A172 (cell line): ENCODE results near the gene MASP2. TPM values are rescaled to one million over a fixed set of nuclear protein-coding genes. Genes with fewer than 3 reads are reported as not detected.
"Not testable (repeated sequence)": the region's sequence is repeated elsewhere in the genome, so short reads cannot be mapped to it uniquely, and the experiment has no call there.

ENCODE experiments used
- DNase-seq: peaks from one replicate; pipeline ENCODE4 v3.0.0-alpha.2; 2015; ENCODE audit warnings: low spot score
- total RNA-seq: library from RNA; depleted of rRNA; stranded (reverse); fragments of >200 nt; shearing (Covaris generic); gene quantifications from 2 replicates; pipeline ENCODE4 v1.2.3, GENCODE V29; 2014

The MASP2 gene
- total RNA-seq, 1 experiment from 2014 or later = 0.43 TPM

DNA sequence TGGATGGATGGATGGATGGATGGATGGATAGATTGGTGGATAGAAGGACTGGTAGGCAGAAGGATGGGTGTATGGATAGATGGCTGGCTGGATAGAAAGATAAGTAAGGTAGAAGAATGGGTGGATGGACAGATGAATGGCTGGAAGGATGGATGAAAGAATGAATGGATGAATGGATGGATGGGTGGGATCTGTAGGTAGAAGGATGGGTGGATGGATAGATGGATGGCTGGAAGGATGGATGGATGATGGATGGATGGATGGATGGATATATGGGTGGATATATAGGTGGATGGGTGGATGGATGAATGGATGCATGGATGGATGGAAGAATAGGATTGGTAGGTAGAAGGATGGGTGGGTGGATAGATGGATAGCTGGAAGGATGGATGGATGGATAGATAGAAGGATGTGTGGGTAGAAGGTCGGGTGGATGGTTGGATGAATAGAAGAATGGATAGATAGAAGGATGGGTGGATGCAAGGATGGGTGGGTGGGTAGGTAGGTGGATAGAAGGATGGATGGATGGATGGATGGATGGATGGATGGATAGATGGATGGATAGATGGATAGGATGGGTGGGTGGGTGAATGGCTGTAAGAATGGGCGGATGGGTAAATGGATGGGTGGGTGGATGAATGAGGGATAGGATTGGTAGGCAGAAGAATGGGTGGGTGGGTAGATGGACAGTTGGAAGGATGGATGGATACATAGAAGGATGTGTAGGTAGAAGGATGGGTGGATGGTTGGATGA lies 7.5 kb downstream of the MASP2 start:
- DNase-seq = no peak

GRCh38 chr1:11037740-11038182 lies 9.3 kb downstream of the MASP2 start:
- peak; percentile 65 for DNase-seq

DNA sequence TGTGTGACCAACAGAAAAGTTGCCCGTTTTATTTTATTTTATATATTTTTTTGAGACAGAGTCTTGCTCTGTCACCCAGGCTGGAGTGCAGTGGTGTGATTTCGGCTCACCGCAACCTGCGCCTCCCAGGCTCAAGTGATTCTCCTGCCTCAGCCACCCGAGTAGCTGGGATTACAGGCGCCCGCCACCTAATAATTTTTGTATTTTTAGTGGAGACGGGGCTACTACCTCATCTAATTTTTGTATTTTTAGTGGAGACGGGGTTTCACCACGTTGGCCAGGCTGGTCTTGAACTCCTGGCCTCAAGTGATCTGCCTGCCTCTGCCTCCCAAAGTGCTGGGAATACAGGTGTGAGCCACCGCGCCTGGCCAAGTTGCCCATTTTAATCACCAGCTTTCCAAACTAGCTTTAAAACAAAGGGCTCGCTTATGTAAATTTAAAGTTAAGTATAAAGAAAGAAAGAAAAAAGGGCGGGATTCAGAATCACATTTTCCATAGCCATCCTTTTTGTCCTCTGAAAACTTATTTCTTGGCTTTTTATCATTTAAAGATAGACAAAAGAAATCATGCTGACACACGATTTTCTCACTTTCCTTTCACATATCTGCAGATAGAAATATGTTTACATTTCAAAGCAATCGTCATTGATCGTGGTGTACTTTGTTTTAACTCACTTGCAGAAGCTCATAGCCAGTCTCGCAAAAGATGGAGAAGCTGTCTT lies 9.9 kb downstream of the MASP2 start:
- DNase-seq = not testable (repeated sequence)

GRCh38 chr1:11031624-11032262 lies 15.3 kb downstream of the MASP2 start:
- no peak for DNase-seq

- DNase-seq = no peak
Measured at GRCh38 chr1:11030865-11031264, 16.2 kb downstream of the MASP2 start.

DNA sequence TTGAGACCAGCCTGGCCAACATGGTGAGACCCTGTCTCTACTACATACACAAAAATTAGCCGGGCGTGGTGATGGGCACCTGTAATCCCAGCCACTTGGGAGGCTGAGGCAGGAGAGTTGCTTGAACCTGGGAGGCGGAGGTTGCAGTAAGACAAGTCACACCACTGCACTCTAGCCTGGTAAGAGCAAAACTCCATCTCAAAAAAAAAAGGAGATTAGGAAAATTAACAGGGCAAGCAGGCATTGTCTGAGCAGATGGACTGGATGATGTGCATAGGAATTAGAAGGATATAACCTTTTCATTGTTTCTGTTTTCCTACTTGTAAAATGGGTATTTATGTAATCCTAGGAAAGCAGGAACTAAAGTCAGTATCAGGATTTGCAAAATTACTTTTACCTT lies 19.0 kb downstream of the MASP2 start:
- DNase-seq = no peak

DNA sequence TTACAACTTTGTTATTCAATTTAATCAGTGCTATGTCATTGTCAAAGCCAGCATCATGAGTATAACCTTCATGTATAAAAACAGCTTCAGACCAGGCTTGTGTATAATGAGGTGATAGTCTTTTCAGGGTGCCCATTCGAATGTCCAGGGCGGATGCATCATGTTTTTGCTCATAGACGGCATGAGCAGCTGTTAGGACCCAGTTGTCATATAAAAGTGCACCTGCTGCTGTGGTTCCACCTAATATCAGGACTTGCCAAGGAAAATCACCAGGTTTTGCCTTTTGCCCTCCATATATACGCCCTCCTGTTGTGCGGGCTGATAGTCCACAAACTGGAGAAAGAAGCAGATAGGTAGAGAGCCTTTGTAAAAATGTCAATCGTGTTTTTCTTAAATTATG lies 19.7 kb downstream of the MASP2 start:
- DNase-seq = no peak

- DNase-seq = no peak
Measured at GRCh38 chr1:11026903-11027302, 20.1 kb downstream of the MASP2 start.

- no peak for DNase-seq
Measured at GRCh38 chr1:11026052-11026451, 21.0 kb downstream of the MASP2 start.

DNA sequence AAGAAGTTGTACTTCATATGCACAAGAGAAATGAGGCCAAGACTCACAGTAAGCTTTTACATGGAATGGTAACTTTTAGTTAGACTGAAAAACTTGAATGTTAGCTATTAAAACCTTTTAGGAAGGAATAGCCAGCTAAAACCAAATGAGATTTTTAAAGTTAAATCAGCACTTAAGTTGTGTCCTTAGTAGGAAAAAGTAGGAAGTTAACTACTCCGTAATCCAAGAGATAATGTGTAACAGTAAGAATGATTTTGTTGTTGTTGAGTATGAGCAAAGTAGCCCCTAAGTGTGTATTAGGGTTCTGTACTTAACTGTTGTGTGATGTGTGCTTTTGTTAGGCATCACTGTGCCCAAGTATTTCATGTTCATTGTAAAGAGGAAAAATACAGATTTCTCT lies 21.4 kb downstream of the MASP2 start:
- no peak for DNase-seq

- DNase-seq = no peak
Measured at GRCh38 chr1:11024874-11025203, 22.2 kb downstream of the MASP2 start.

- DNase-seq = no peak
Measured at GRCh38 chr1:11024154-11024873, 22.7 kb downstream of the MASP2 start.

DNA sequence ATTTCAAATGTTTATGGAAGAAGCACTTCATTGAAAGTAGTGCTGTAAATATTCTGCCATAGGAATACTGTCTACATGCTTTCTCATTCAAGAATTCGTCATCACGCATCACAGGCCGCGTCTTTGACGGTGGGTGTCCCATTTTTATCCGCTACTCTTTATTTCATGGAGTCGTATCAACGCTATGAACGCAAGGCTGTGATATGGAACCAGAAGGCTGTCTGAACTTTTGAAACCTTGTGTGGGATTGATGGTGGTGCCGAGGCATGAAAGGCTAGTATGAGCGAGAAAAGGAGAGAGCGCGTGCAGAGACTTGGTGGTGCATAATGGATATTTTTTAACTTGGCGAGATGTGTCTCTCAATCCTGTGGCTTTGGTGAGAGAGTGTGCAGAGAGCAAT lies 23.8 kb downstream of the MASP2 start:
- no peak for DNase-seq

- DNase-seq = no peak
Measured at GRCh38 chr1:11019971-11020370, 27.1 kb downstream of the MASP2 start.

GRCh38 chr1:11019358-11019757 lies 27.7 kb downstream of the MASP2 start:
- DNase-seq = not testable (repeated sequence)

- no peak for DNase-seq
Measured at GRCh38 chr1:11013160-11013531, 33.9 kb downstream of the MASP2 start.

DNA sequence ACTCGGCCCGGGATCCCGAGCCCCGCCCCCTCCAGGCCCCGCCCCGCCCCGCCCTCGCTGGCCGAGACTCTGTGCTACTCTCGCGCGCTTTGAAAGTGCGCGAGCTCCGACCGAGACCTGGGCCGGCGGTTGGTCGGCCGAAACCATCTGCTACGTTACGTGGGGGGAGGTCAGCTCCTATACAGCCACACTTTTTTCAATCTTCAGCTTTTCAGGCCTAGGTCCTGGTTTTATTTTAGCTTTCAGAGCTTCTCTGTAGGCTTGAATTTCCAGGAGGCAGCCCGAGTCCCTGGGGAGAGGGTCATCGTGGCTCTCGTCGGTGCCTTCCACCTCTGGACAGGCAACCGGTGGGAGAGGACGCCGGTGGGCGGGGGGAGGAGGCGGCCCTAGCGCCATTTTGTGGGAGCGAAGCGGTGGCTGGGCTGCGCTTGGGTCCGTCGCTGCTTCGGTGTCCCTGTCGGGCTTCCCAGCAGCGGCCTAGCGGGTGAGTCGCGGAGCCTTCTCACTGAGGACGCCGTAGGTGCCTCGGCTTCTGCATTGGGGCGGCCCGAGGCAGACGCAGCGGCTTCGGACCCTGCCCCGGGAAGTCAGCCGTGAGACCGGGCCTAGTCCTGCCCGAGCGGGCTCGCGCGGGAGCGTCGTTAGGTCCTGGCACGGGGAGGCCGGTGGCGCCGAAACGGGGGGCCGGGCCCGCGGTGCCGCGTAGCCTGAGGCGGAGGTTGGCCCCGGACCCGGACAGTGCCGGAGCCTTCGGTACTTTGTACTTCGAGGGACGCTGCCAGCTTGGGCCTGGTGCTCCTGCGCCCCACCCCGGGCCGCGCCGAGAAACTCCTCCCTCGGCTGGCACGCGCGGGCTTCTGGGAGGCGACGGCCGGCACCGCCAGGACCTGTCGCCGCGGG lies 34.5 kb downstream of the MASP2 start, which contains the start of gene TARDBP:
Gene TARDBP, plus strand, starts transcription at position 395 of the 900 bp plus-strand sequence. CDS start 1,074 bp downstream, outside the sequence.
- peak; percentile 64 for DNase-seq

GRCh38 chr1:11000526-11000925 lies 46.5 kb downstream of the MASP2 start:
- DNase-seq = no peak

DNA sequence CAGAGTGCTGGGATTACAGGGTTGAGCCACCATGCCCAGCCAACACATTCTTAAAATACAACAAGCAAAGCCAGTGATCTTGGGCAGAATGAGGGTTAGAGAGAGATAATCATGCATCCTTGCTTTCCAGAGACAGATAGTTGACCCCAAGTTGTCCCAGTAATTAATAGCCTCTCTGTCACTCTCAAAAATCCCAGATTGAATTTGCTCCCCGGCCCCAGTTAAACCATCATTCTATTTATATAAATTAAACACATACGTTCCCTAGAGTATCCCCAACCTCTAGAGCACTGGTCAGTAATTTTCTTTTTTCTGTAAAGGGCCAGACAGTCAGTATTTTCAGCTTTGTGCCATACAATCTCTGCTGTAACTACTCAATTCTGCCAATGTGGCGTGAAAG lies 50.9 kb downstream of the MASP2 start:
- no peak for DNase-seq

- DNase-seq = no peak
Measured at GRCh38 chr1:10992864-10993263, 54.2 kb downstream of the MASP2 start.

DNA sequence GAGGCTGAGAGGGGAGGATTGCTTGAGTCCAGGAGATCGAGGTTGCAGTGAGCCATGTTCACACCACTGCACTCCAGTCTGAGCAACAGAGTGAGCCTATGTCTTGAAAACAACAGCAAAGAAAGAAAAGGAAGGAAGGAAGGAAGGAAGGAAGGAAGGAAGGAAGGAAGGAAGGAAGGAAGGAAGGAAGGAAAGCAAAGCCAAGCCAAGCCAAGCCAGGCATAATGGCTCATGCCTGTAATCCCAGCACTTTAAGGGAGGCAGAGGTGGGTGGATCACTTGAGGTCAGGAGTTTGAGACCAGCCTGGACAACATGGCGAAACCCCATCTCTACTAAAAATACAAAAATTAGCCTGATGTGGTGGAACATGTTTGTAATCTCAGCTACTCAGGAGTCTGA lies 55.0 kb downstream of the MASP2 start:
- DNase-seq = not testable (repeated sequence)
